GM12891 (cell line): ENCODE data around the gene GMPS.

Experiments used
- PAX5 ChIP-seq: IDR thresholded peaks from 2 replicates; pipeline ENCODE4 v1.6.1; 2011; ENCODE audit warnings: low read length, moderate library complexity, mild to moderate bottlenecking; ENCODE audit not compliant: insufficient read depth, severe bottlenecking
- POLR2A ChIP-seq: IDR thresholded peaks from 2 replicates; pipeline ENCODE4 v1.6.1; 2011; ENCODE audit warnings: low read depth, low read length, control low read depth
- POLR2AphosphoS5 ChIP-seq: IDR thresholded peaks from 2 replicates; pipeline ENCODE4 v1.6.1; 2011; ENCODE audit warnings: low read depth, low read length, control low read depth
- POU2F2 ChIP-seq: IDR thresholded peaks from 2 replicates; pipeline ENCODE4 v1.6.1; 2011; ENCODE audit warnings: low read depth, mild to moderate bottlenecking, control low read depth, low read length, moderate library complexity
- SPI1 ChIP-seq: IDR thresholded peaks from 2 replicates; pipeline ENCODE4 v1.6.1; 2011; ENCODE audit warnings: low read depth, low read length, control low read depth
- TAF1 ChIP-seq: IDR thresholded peaks from 2 replicates; pipeline ENCODE4 v1.6.1; 2011; ENCODE audit warnings: low read depth, low read length, control low read depth

- TF ChIP-seq POLR2A (no peak), POLR2AphosphoS5 (no peak), TAF1 (no peak), PAX5 (no peak), POU2F2 (no peak), SPI1 (no peak)
These were observed 93.1 kb downstream of the GMPS start for GRCh38 chr3:155963570-155963969.
